ENCODE data around the gene TXNRD2. TPM values are rescaled to one million over a fixed set of nuclear protein-coding genes. Genes with fewer than 3 reads are reported as not detected.

Gene TXNRD2
- total RNA-seq, 1 donor from 2014 or later, result 5.8 TPM

DNA sequence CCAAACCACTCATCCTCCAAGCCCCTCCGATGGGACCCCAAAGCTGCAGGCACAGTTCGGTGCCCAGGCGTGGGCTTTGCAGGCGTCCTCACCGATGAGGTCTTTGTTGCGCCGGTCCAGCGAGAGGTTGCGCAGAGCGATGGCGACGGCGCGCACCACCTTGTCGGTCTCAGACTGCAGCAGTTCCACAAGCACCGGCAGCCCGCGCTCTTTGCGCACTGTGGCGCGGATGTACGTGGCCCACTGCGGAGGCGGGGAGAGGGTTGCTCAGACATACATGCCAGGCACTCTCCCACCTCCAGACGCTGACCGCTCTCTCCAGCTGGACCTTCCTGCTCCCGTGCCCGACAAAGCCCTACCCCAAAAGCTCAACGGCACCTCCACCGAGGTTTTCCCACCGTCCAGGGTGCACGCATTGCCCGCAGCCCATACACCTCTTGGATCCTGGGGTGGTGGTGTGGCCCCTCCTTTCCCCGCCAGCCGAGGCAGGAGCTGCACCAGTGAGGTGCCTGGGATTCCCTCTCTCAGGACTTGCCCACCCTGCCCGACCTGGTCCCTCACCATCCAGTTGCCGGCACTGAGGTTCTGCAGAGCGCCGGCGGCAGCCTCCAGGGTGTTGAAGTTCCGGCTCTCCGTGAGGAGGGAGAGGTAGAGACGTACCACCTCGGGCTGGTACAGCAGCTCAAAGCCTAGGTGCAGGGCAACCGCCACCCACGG, 32.1 kb upstream of the TXNRD2 start:
- TF ChIP-seq, protein P1, sequence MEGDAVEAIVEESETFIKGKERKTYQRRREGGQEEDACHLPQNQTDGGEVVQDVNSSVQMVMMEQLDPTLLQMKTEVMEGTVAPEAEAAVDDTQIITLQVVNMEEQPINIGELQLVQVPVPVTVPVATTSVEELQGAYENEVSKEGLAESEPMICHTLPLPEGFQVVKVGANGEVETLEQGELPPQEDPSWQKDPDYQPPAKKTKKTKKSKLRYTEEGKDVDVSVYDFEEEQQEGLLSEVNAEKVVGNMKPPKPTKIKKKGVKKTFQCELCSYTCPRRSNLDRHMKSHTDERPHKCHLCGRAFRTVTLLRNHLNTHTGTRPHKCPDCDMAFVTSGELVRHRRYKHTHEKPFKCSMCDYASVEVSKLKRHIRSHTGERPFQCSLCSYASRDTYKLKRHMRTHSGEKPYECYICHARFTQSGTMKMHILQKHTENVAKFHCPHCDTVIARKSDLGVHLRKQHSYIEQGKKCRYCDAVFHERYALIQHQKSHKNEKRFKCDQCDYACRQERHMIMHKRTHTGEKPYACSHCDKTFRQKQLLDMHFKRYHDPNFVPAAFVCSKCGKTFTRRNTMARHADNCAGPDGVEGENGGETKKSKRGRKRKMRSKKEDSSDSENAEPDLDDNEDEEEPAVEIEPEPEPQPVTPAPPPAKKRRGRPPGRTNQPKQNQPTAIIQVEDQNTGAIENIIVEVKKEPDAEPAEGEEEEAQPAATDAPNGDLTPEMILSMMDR (conservative IDR thresholded peaks at IDR 0.05; ENCODE audit: low read depth, low read length), result no peak
- H3K4me3 ChIP-seq (ENCODE audit: low read depth, low read length), result no peak overlapping the region
- DNase-seq (ENCODE audit: low read depth), result no peak

DNA sequence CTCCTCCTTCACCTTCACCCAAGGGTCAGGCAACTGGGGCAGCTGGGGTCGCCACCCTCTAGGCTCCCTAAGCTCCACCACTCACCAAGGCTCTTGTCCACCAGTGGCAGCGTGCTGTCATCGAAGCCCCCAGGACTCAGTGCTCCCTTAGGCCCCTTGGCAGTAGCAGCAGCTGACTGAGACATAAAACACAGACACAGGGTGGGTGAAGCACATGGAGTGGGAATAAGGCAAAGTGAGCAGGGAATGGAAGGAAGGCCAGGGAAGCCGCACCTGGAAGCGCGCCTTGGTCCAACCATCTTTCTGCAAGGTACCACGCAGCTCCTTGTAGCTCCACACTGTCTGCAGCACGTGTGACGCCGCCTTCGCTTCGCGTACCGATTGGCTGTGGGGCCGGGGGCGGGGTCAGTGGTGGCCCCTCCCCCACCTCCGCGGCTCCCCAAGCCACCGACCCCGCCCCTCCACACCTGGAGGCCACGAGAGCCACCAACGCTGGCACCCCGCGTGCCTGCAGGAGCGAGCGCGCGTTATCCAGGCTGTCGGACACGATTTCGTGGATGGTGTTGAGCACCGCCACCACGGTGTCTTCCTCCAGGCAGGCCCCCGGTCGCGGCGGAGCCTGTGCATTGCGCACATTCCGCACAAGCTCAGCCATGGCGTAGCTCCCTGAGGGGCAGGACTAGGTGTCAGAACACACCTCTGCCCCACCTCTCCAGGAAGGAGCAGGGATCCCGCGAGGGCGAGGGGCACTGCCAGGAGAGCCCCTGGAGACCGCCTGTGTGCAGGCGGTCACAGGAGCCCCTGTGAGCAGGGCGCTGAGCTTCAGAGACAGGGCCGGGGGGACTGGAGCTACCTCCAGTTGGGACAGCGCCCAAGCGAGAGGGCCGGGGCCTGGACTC, 31.3 kb upstream of the TXNRD2 start:
- DNase-seq (ENCODE audit: low read depth), result no peak
- no peak overlapping the region for H3K4me3 ChIP-seq (ENCODE audit: low read depth, low read length)
- TF ChIP-seq, protein P1 (conservative IDR thresholded peaks at IDR 0.05; ENCODE audit: low read depth, low read length), result no peak

GRCh38 chr22:19972251-19972650, 30.6 kb upstream of the TXNRD2 start:
- no peak for DNase-seq (ENCODE audit: low read depth)
- H3K4me3 ChIP-seq (ENCODE audit: low read depth, low read length), result no peak overlapping the region
- TF ChIP-seq, protein P1 (conservative IDR thresholded peaks at IDR 0.05; ENCODE audit: low read depth, low read length), result no peak

- H3K4me3 ChIP-seq (ENCODE audit: low read depth, low read length), result no peak overlapping the region
- no peak for DNase-seq (ENCODE audit: low read depth)
- TF ChIP-seq, protein P1 (conservative IDR thresholded peaks at IDR 0.05; ENCODE audit: low read depth, low read length), result no peak
These were observed 29.9 kb upstream of the TXNRD2 start for GRCh38 chr22:19971276-19972124.

DNA sequence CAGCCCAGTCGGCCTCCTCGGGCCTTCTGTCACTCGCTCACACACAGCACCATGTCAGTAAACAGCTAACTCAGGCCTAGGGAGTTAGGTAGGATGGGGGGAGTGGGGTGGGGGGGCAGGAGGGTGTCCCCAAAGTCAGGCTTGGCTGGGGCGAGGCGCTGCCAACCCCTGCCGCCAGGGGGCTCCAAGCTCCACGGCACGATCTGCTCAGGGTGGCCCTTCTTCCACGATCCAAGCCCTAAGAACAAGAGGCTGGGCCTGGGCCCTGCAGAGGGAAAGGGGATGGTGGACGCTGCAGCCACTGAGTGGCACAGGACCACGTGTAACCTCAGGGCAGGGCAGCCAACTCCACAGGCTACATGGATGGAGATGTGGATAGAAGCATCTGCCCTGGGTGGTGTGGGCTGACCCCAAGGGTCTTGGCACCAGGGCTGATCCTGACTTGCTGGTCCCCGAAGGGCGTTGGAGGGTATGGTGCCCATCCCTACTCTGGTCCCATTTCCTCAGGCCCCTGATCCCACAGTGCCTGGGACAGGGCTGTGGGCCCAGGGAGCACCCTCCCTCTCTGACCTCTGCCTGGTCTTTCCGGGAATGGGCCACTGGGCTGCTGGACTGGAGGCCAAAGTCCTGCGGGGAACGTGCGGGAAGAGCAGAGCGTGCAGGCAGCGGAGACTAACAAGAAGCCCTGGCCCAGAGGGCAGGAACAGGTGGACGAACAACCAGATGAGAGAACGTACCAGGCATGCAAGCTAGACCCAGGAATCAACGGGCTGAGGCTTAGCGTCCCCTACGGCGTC, 29.1 kb upstream of the TXNRD2 start:
- no peak for DNase-seq (ENCODE audit: low read depth)
- H3K4me3 ChIP-seq (ENCODE audit: low read depth, low read length), result no peak overlapping the region
- TF ChIP-seq, protein P1 (conservative IDR thresholded peaks at IDR 0.05; ENCODE audit: low read depth, low read length), result peak; percentile 80

DNA sequence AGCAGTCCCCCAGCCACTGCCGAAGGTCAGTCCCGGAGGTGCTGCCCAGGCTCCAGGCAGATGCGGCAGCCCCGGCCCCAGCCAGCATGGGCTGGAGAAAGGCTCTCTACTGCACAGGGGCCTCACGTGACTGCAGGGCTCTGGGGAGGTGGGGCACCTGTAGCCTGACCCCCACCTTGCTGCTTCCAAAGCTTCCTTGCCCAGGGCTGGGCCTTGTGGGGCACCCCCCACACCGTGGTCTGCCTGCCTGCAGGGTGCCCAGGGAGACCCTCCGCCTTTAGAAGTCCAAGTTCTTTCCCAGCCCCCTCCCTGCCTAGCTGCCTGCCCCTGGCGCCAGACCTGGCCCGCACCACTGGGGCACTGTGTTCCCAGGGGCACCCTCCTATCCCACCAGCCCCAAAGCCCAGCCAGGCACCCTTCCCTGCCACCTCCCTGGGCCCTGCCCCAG, 28.4 kb upstream of the TXNRD2 start:
- no peak overlapping the region for H3K4me3 ChIP-seq (ENCODE audit: low read depth, low read length)
- DNase-seq (ENCODE audit: low read depth), result no peak
- TF ChIP-seq, protein P1 (conservative IDR thresholded peaks at IDR 0.05; ENCODE audit: low read depth, low read length), result no peak
